ENCODE data around the gene CLRN3. TPM values are rescaled to one million over a fixed set of nuclear protein-coding genes. Genes with fewer than 3 reads are reported as not detected.

The CLRN3 gene
- total and polyA plus RNA-seq, 2 experiments from 2014 or later = 21.5 to 52.8 TPM

GRCh38 chr10:127911867-127912257, 19.1 kb upstream of the CLRN3 start:
- no peaks in the 10 kb centered on the region for H3K4me1 ChIP-seq (ENCODE audit: insufficient read depth)
- H3K9me2 ChIP-seq (replicated peaks; ENCODE audit: insufficient read depth) = no peaks in the 10 kb centered on the region
- no peaks in the 10 kb centered on the region for H3K79me2 ChIP-seq
- H3K4me2 ChIP-seq = no peak overlapping the region
- no peak for DNase-seq (ENCODE audit: low spot score)
- no peaks in the 10 kb centered on the region for H3K36me3 ChIP-seq (replicated peaks; ENCODE audit: insufficient read depth, low read depth)
- H3K4me3 ChIP-seq = no peak overlapping the region
- no peak overlapping the region for H3K27ac ChIP-seq
- TF ChIP-seq EZH2phosphoT487 (IDR thresholded peaks at IDR 0.05; ENCODE audit: low read depth, severe bottlenecking, unreplicated experiment) (no peak), CTCF (IDR thresholded peaks at IDR 0.05; ENCODE audit: poor library complexity) (no peak), EZH2 (IDR thresholded peaks at IDR 0.05; ENCODE audit: borderline replicate concordance) (no peak)
- whole genome bisulfite sequencing (ENCODE audit: low lambda C conversion rate, missing lambda C conversion rate) = 89% methylated on average over 4 of the region's 4 CpGs
- no peak overlapping the region for H2AFZ ChIP-seq
- H3K27me3 ChIP-seq = no peaks in the 10 kb centered on the region
- H3K9me3 ChIP-seq (ENCODE audit: low read depth) = no peaks in the 10 kb centered on the region
- no peaks in the 10 kb centered on the region for H4K20me1 ChIP-seq (ENCODE audit: insufficient read depth, poor library complexity, severe bottlenecking)

GRCh38 chr10:127911218-127911866, 18.6 kb upstream of the CLRN3 start:
- Histone ChIP-seq H3K27ac (no peak overlapping the region), H3K27me3 (no peaks in the 10 kb centered on the region), H3K79me2 (no peaks in the 10 kb centered on the region), H3K4me2 (no peak overlapping the region), H3K4me3 (no peak overlapping the region), H3K36me3 (replicated peaks; ENCODE audit: insufficient read depth, low read depth) (no peaks in the 10 kb centered on the region), H3K4me1 (ENCODE audit: insufficient read depth) (peaks cover 3% of the 10 kb centered on the region), H3K9me3 (ENCODE audit: low read depth) (no peaks in the 10 kb centered on the region), H4K20me1 (ENCODE audit: insufficient read depth, poor library complexity, severe bottlenecking) (no peaks in the 10 kb centered on the region), H3K9me2 (replicated peaks; ENCODE audit: insufficient read depth) (no peaks in the 10 kb centered on the region), H2AFZ (no peak overlapping the region)
- no peak for TF ChIP-seq CTCF (IDR thresholded peaks at IDR 0.05; ENCODE audit: poor library complexity)
- TF ChIP-seq EZH2phosphoT487 (IDR thresholded peaks at IDR 0.05; ENCODE audit: low read depth, severe bottlenecking, unreplicated experiment) = no peak
- TF ChIP-seq EZH2 (IDR thresholded peaks at IDR 0.05; ENCODE audit: borderline replicate concordance) = no peak
- no peak for DNase-seq (ENCODE audit: low spot score)
- WGBS (ENCODE audit: low lambda C conversion rate, missing lambda C conversion rate) = 83% methylated on average over 10 of the region's 10 CpGs

- no peaks in the 10 kb centered on the region for H3K36me3 ChIP-seq (replicated peaks; ENCODE audit: insufficient read depth, low read depth)
- no peaks in the 10 kb centered on the region for H3K9me2 ChIP-seq (replicated peaks; ENCODE audit: insufficient read depth)
- no peak overlapping the region for H3K27ac ChIP-seq
- H3K4me3 ChIP-seq = no peak overlapping the region
- no peaks in the 10 kb centered on the region for H4K20me1 ChIP-seq (ENCODE audit: insufficient read depth, poor library complexity, severe bottlenecking)
- no peak overlapping the region for H3K4me2 ChIP-seq
- no peaks in the 10 kb centered on the region for H3K9me3 ChIP-seq (ENCODE audit: low read depth)
- no peak for DNase-seq (ENCODE audit: low spot score)
- H3K27me3 ChIP-seq = no peaks in the 10 kb centered on the region
- peaks cover 5% of the 10 kb centered on the region for H3K4me1 ChIP-seq (ENCODE audit: insufficient read depth)
- WGBS (ENCODE audit: low lambda C conversion rate, missing lambda C conversion rate) = 80% methylated on average over 2 of the region's 2 CpGs
- TF ChIP-seq EZH2phosphoT487 (IDR thresholded peaks at IDR 0.05; ENCODE audit: low read depth, severe bottlenecking, unreplicated experiment) = no peak
- no peak overlapping the region for H2AFZ ChIP-seq
- H3K79me2 ChIP-seq = no peaks in the 10 kb centered on the region
Measured at GRCh38 chr10:127910464-127910770, 17.7 kb upstream of the CLRN3 start.

GRCh38 chr10:127909716-127910463, 17.1 kb upstream of the CLRN3 start:
- WGBS (ENCODE audit: low lambda C conversion rate, missing lambda C conversion rate) = 95% methylated on average over 7 of the region's 7 CpGs
- Histone ChIP-seq H3K9me3 (ENCODE audit: low read depth) (no peaks in the 10 kb centered on the region), H3K27ac (no peak overlapping the region), H3K27me3 (no peaks in the 10 kb centered on the region), H3K4me1 (ENCODE audit: insufficient read depth) (peaks cover 5% of the 10 kb centered on the region), H3K79me2 (no peaks in the 10 kb centered on the region), H3K36me3 (replicated peaks; ENCODE audit: insufficient read depth, low read depth) (no peaks in the 10 kb centered on the region), H4K20me1 (ENCODE audit: insufficient read depth, poor library complexity, severe bottlenecking) (no peaks in the 10 kb centered on the region), H2AFZ (no peak overlapping the region), H3K9me2 (replicated peaks; ENCODE audit: insufficient read depth) (no peaks in the 10 kb centered on the region), H3K4me2 (no peak overlapping the region), H3K4me3 (no peak overlapping the region)
- no peak for DNase-seq (ENCODE audit: low spot score)
- no peak for TF ChIP-seq EZH2 (IDR thresholded peaks at IDR 0.05; ENCODE audit: borderline replicate concordance)
- no peak for TF ChIP-seq EZH2phosphoT487 (IDR thresholded peaks at IDR 0.05; ENCODE audit: low read depth, severe bottlenecking, unreplicated experiment)
- no peak for TF ChIP-seq CTCF (IDR thresholded peaks at IDR 0.05; ENCODE audit: poor library complexity)
